GM12878 (cell line): ENCODE results near the gene CRTC3. TPM values are rescaled to one million over a fixed set of nuclear protein-coding genes. Genes with fewer than 3 reads are reported as not detected.

Source experiments
- CREM ChIP-seq: IDR thresholded peaks from 2 replicates; pipeline ENCODE4 v1.6.1; 2014; ENCODE audit warnings: antibody characterized with exemption, low read depth
- MTA3 ChIP-seq: IDR thresholded peaks from 2 replicates; pipeline ENCODE4 v1.6.1; 2012; ENCODE audit warnings: low read length, inconsistent platforms, borderline replicate concordance
- NFIC ChIP-seq: IDR thresholded peaks from 2 replicates; pipeline ENCODE4 v1.6.1; 2012; ENCODE audit warnings: low read depth, mild to moderate bottlenecking, inconsistent platforms, low read length, moderate library complexity
- POU2F2 ChIP-seq: IDR thresholded peaks from 3 replicates; pipeline ENCODE4 v1.6.1; 2011; ENCODE audit warnings: low read depth, mild to moderate bottlenecking, low read length, borderline replicate concordance
- SIN3A ChIP-seq: IDR thresholded peaks from 2 replicates; pipeline ENCODE4 v1.6.1; 2012; ENCODE audit warnings: low read depth, low read length, improper control_type of control experiment
- SMARCA5 ChIP-seq: fragments of 450-650 bp; IDR thresholded peaks from 2 replicates; pipeline ENCODE4 v1.6.1; 2017; ENCODE audit warnings: mild to moderate bottlenecking
- SMC3 ChIP-seq: IDR thresholded peaks from 2 replicates; pipeline ENCODE4 v1.6.1; 2011; ENCODE audit warnings: low read length, improper control_type of control experiment, borderline replicate concordance
- TAF1 ChIP-seq: IDR thresholded peaks from 2 replicates; pipeline ENCODE4 v1.6.1; 2011; ENCODE audit warnings: mild to moderate bottlenecking, low read depth, low read length, borderline replicate concordance
- TCF12 ChIP-seq: IDR thresholded peaks from 2 replicates; pipeline ENCODE4 v1.6.1; 2011; ENCODE audit warnings: low read depth, mild to moderate bottlenecking, low read length
- polyA plus RNA-seq, 11 experiments: library from polyadenylated mRNA; depleted of rRNA in 4 of 11; unstranded in 6 of 11; stranded (reverse) in 5 of 11; fragments of >200 nt; fragmentation: Nextera tagmentation in 4 of 11; fragmentation: Illumina TruSeq in 1 of 11; extraction: Ambion mirVana in 4 of 11; extraction: Trizol in 1 of 11; gene quantifications; 1 replicate in 1 of 11; 2 replicates in 10 of 11; pipeline versions ENCODE4 v1.2.1 to v1.2.3, GENCODE V29; 2011 to 2016; ENCODE audit warnings: inconsistent platforms in 2 of 11, missing spikeins in 2 of 11, low read depth in 1 of 11
- total RNA-seq, 4 experiments: library from RNA; depleted of rRNA in 3 of 4; stranded (reverse); fragments of >200 nt in 3 of 4; fragmentation: Illumina TruSeq in 1 of 4; extraction: Trizol in 1 of 4; gene quantifications; 2 replicates each; pipeline versions ENCODE4 v1.2.1 to v1.2.3, GENCODE V29; 2013 to 2021
- TF ChIP-seq, protein P1 (sequence below): fragments of 450-650 bp; formaldehyde crosslinking; IDR thresholded peaks from 2 replicates; pipeline ENCODE4 v1.4.0; 2020; ENCODE audit warnings: mild to moderate bottlenecking, moderate library complexity
- TF ChIP-seq, protein P2 (sequence below): fragments of 450-650 bp; conservative IDR thresholded peaks from 2 replicates; pipeline ENCODE4 v1.6.1; 2017; ENCODE audit warnings: mild to moderate bottlenecking, moderate library complexity
- TF ChIP-seq, protein P3 (sequence below): IDR thresholded peaks from 2 replicates; pipeline ENCODE4 v1.6.1; 2012; ENCODE audit warnings: improper control_type of control experiment, low read depth, low read length; ENCODE audit not compliant: insufficient replicate concordance
- TF ChIP-seq, protein P4 (sequence below): fragments of 450-650 bp; formaldehyde crosslinking; IDR thresholded peaks from 2 replicates; pipeline ENCODE4 v1.4.0; 2022; ENCODE audit warnings: mild to moderate bottlenecking, moderate library complexity

Gene CRTC3
- total and polyA plus RNA-seq, 10 of the 15 experiments (the other 5 are each of a cell fraction or from before 2014, with no cell fraction given) = 3.5 to 36.9 (median 18.9) TPM

DNA sequence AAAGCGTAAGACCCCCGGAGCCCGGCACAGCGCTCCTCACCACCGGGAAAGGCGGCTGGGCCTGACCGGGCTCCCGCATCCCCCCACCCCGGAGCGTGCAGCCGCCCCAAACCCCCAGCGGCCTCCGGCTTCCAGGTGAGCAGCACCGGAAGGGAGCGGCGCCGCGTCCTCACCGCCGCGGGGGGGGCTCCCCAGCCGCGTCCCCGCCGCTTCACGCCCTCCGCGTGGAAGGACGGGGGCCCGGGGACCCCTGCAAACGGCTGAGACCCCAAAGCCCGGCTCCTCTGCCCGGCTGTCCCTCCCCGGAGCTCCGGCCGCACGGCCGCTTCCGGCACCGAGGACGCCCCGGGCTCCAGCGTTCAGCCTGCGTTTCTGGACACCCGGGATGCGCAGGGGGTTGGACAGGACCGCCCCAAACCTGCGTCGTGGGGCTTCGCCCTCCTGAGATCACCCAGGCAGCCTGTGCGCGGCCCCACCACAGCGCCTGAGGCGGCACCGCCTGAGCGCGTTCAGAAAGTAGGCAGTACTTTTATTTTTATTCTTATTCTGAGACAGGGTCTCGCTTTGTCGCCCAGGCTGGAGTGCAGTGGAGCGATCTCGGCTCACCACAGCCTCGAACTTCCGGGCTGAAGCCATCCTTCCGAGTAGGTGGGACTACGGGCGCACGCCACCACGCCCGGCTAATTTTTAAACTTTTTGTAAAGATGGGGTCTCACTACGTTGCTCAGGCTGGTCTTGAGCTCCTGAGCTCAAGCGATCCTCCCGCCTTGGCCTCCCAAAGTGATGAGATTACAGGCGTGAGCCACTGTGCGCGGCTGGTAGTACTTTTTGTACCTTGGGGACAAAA, 135.8 kb downstream of the CRTC3 start (continued):
- TF ChIP-seq, protein P1, sequence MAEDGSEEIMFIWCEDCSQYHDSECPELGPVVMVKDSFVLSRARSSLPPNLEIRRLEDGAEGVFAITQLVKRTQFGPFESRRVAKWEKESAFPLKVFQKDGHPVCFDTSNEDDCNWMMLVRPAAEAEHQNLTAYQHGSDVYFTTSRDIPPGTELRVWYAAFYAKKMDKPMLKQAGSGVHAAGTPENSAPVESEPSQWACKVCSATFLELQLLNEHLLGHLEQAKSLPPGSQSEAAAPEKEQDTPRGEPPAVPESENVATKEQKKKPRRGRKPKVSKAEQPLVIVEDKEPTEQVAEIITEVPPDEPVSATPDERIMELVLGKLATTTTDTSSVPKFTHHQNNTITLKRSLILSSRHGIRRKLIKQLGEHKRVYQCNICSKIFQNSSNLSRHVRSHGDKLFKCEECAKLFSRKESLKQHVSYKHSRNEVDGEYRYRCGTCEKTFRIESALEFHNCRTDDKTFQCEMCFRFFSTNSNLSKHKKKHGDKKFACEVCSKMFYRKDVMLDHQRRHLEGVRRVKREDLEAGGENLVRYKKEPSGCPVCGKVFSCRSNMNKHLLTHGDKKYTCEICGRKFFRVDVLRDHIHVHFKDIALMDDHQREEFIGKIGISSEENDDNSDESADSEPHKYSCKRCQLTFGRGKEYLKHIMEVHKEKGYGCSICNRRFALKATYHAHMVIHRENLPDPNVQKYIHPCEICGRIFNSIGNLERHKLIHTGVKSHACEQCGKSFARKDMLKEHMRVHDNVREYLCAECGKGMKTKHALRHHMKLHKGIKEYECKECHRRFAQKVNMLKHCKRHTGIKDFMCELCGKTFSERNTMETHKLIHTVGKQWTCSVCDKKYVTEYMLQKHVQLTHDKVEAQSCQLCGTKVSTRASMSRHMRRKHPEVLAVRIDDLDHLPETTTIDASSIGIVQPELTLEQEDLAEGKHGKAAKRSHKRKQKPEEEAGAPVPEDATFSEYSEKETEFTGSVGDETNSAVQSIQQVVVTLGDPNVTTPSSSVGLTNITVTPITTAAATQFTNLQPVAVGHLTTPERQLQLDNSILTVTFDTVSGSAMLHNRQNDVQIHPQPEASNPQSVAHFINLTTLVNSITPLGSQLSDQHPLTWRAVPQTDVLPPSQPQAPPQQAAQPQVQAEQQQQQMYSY (CRISPR knock-in tag) = 0 out of 2 replicates have a peak, but pooled peaks have one; percentile 4
- TF ChIP-seq NFIC (no peak), POU2F2 (peak; percentile 63; the same call in 2 of the 3 replicates), TAF1 (peak; percentile 98), MTA3 (no peak), SIN3A (no peak), SMARCA5 (peak; percentile 81), TCF12 (peak; percentile 60; the same call in 1 of the 2 replicates), CREM (peak; percentile 67), SMC3 (no peak)
- TF ChIP-seq, protein P2, sequence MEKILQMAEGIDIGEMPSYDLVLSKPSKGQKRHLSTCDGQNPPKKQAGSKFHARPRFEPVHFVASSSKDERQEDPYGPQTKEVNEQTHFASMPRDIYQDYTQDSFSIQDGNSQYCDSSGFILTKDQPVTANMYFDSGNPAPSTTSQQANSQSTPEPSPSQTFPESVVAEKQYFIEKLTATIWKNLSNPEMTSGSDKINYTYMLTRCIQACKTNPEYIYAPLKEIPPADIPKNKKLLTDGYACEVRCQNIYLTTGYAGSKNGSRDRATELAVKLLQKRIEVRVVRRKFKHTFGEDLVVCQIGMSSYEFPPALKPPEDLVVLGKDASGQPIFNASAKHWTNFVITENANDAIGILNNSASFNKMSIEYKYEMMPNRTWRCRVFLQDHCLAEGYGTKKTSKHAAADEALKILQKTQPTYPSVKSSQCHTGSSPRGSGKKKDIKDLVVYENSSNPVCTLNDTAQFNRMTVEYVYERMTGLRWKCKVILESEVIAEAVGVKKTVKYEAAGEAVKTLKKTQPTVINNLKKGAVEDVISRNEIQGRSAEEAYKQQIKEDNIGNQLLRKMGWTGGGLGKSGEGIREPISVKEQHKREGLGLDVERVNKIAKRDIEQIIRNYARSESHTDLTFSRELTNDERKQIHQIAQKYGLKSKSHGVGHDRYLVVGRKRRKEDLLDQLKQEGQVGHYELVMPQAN = no peak; the same call in 1 of the 2 replicates
- TF ChIP-seq, protein P3, sequence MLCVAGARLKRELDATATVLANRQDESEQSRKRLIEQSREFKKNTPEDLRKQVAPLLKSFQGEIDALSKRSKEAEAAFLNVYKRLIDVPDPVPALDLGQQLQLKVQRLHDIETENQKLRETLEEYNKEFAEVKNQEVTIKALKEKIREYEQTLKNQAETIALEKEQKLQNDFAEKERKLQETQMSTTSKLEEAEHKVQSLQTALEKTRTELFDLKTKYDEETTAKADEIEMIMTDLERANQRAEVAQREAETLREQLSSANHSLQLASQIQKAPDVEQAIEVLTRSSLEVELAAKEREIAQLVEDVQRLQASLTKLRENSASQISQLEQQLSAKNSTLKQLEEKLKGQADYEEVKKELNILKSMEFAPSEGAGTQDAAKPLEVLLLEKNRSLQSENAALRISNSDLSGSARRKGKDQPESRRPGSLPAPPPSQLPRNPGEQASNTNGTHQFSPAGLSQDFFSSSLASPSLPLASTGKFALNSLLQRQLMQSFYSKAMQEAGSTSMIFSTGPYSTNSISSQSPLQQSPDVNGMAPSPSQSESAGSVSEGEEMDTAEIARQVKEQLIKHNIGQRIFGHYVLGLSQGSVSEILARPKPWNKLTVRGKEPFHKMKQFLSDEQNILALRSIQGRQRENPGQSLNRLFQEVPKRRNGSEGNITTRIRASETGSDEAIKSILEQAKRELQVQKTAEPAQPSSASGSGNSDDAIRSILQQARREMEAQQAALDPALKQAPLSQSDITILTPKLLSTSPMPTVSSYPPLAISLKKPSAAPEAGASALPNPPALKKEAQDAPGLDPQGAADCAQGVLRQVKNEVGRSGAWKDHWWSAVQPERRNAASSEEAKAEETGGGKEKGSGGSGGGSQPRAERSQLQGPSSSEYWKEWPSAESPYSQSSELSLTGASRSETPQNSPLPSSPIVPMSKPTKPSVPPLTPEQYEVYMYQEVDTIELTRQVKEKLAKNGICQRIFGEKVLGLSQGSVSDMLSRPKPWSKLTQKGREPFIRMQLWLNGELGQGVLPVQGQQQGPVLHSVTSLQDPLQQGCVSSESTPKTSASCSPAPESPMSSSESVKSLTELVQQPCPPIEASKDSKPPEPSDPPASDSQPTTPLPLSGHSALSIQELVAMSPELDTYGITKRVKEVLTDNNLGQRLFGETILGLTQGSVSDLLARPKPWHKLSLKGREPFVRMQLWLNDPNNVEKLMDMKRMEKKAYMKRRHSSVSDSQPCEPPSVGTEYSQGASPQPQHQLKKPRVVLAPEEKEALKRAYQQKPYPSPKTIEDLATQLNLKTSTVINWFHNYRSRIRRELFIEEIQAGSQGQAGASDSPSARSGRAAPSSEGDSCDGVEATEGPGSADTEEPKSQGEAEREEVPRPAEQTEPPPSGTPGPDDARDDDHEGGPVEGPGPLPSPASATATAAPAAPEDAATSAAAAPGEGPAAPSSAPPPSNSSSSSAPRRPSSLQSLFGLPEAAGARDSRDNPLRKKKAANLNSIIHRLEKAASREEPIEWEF = no peak
- TF ChIP-seq, protein P4, sequence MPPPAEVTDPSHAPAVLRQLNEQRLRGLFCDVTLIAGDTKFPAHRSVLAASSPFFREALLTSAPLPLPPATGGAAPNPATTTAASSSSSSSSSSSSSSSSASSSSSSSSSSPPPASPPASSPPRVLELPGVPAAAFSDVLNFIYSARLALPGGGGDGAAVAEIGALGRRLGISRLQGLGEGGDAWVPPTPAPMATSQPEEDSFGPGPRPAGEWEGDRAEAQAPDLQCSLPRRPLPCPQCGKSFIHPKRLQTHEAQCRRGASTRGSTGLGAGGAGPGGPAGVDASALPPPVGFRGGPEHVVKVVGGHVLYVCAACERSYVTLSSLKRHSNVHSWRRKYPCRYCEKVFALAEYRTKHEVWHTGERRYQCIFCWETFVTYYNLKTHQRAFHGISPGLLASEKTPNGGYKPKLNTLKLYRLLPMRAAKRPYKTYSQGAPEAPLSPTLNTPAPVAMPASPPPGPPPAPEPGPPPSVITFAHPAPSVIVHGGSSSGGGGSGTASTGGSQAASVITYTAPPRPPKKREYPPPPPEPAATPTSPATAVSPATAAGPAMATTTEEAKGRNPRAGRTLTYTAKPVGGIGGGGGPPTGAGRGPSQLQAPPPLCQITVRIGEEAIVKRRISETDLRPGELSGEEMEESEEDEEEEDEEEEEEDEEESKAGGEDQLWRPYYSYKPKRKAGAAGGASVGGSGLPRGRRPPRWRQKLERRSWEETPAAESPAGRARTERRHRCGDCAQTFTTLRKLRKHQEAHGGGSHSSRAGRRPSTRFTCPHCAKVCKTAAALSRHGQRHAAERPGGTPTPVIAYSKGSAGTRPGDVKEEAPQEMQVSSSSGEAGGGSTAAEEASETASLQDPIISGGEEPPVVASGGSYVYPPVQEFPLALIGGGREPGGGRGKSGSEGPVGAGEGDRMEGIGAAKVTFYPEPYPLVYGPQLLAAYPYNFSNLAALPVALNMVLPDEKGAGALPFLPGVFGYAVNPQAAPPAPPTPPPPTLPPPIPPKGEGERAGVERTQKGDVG (CRISPR knock-in tag) = no peak
